GM10266 (cell line): ENCODE results near the gene FCN3.

Experiments used
- DNase-seq: peaks from one replicate; pipeline ENCODE4 v3.0.0; 2012; ENCODE audit errors: extremely low spot score
- CTCF ChIP-seq: IDR thresholded peaks from 2 replicates; pipeline ENCODE4 v1.5.1; 2012; ENCODE audit warnings: mild to moderate bottlenecking, low read depth; ENCODE audit not compliant: control insufficient read depth, insufficient read depth; ENCODE audit errors: missing control alignments

Gene FCN3

GRCh38 chr1:27383039-27383605 lies 8.5 kb upstream of the FCN3 start, which contains the start of gene CD164L2:
Gene CD164L2, minus strand, starts transcription at chr1:27383333. Its CDS starts 94 bp downstream, at chr1:27383239.
- no peak for TF ChIP-seq CTCF
- DNase-seq: no peak

- TF ChIP-seq CTCF: no peak
- DNase-seq: no peak
Measured at GRCh38 chr1:27381969-27382762, 7.5 kb upstream of the FCN3 start.

GRCh38 chr1:27380766-27381733 lies 6.4 kb upstream of the FCN3 start:
- no peak for DNase-seq
- no peak for TF ChIP-seq CTCF

DNA sequence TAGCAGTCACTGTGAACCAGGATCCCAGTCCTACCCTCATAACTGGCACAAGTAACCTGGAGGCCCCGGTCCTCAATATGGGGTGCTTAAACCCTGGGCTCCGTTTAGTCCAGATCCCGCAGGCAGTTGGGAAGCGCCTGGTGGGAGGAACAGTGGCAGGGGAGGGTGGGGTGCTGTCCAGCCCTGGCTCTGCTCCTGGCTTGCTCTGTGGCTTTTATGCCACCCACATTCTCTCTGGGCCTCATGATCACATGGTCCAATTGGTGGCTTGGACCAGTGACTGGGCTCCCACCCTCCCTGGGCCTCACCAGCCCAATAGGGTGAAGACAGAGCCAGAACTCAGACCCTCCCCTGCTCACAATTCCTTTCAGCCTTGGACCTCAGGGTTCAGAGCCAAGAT lies 5.6 kb upstream of the FCN3 start:
- TF ChIP-seq CTCF: no peak
- DNase-seq: no peak

DNA sequence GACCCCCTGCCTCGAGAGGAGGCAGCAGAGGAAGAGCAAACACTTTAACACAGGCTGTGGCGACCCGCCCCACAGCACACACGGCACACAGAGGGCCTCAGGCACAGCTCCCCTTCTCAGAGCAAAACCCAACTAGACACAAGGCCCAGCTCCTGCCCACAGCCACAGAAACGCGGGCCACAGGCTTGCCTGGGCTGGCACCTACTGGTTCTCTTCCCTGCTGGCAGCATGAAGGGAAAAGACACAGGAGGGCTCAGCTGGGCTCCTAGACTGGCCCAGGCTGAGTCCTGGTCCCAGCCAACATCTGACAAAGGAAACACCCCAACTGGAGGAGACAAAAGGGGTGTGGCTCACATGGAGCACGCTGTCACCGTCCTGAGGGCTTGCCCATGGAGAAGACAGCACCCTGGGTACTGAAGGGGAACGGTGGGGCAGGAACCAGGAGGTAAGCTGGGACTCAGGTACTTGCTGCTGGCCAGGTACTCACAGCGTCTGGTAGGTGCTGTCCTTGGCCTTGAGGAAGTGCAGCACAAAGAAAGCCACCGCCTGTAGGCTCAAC lies 5.0 kb upstream of the FCN3 start:
- TF ChIP-seq CTCF: no peak
- no peak for DNase-seq

DNA sequence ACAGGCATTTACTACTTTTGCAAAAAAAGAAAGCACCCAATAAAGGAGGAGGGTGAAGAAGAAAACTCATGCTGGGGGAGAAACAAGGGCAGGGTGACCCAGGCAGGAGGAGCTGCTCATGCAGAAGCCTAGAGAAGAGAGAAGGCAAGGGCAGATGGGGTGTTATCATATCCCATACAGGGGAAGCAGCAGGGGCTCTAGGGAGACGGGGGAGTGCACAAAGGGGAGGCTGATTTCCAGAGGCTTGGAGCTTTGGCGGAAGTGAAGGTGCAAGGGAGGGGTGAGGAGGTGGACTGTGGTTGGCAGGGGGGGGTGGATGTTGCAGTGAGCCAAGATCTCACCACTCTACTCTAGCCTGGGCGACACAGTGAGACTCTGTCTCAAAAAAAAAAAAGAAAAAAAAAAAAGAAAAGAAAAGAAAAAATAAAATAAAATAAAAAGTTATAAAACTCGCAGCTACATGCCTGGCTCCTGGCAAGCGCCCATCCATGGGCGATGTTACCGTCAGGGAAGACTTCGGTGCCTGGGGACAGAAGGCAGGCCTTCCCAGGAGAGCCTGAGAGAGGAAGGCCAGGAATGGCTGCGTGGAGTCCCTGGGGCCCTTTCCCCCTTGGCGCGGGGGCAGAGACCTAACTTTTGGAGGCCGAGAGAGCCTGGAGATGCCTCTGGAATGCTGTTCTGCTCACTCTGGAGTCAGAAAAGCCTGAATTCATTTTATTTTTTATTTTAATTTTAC lies 3.3 kb upstream of the FCN3 start:
- TF ChIP-seq CTCF: no peak
- no peak for DNase-seq
